Measurements from ENCODE around the gene JAK1.

- TF ChIP-seq, protein P1, sequence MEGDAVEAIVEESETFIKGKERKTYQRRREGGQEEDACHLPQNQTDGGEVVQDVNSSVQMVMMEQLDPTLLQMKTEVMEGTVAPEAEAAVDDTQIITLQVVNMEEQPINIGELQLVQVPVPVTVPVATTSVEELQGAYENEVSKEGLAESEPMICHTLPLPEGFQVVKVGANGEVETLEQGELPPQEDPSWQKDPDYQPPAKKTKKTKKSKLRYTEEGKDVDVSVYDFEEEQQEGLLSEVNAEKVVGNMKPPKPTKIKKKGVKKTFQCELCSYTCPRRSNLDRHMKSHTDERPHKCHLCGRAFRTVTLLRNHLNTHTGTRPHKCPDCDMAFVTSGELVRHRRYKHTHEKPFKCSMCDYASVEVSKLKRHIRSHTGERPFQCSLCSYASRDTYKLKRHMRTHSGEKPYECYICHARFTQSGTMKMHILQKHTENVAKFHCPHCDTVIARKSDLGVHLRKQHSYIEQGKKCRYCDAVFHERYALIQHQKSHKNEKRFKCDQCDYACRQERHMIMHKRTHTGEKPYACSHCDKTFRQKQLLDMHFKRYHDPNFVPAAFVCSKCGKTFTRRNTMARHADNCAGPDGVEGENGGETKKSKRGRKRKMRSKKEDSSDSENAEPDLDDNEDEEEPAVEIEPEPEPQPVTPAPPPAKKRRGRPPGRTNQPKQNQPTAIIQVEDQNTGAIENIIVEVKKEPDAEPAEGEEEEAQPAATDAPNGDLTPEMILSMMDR (conservative IDR thresholded peaks at IDR 0.05; ENCODE audit: low read depth, low read length) = no peak
- no peak for TF ChIP-seq EZH2 (IDR thresholded peaks at IDR 0.05; ENCODE audit: low read length, unreplicated experiment)
Measured at GRCh38 chr1:64877598-64877997, 88.8 kb downstream of the JAK1 start.

Data from PC-3 (cell line).